ENCODE data around the gene B3GNT9.

The B3GNT9 gene

GRCh38 chr16:67184995-67185650 is 34.3 kb upstream of the B3GNT9 start:
- DNase-seq = peak; percentile 88 to 89

GRCh38 chr16:67184453-67184994 is 33.7 kb upstream of the B3GNT9 start:
- no peak for DNase-seq

GRCh38 chr16:67183627-67184452 is 33.0 kb upstream of the B3GNT9 start, which contains the start of gene MATCAP1:
MATCAP1 (minus strand) TSS chr16:67183963; CDS start chr16:67180610, 3,353 bp downstream.
- peak; percentile 84 to 88 for DNase-seq

GRCh38 chr16:67183284-67183626 is 32.5 kb upstream of the B3GNT9 start:
- no peak for DNase-seq

- DNase-seq = no peak
Measured at GRCh38 chr16:67182288-67182687, 31.5 kb upstream of the B3GNT9 start.

GRCh38 chr16:67181346-67181745 is 30.5 kb upstream of the B3GNT9 start:
- no peak for DNase-seq

GRCh38 chr16:67180166-67180565 is 29.4 kb upstream of the B3GNT9 start:
- DNase-seq = no peak

- no peak for DNase-seq
Measured at GRCh38 chr16:67179421-67180080, 28.8 kb upstream of the B3GNT9 start.

- no peak for DNase-seq
Measured at GRCh38 chr16:67177743-67178699, 27.2 kb upstream of the B3GNT9 start.

GRCh38 chr16:67176662-67177061 is 25.9 kb upstream of the B3GNT9 start:
- no peak for DNase-seq

- DNase-seq = no peak
Measured at GRCh38 chr16:67174706-67175231, 24.0 kb upstream of the B3GNT9 start.

GRCh38 chr16:67173808-67174705 is 23.3 kb upstream of the B3GNT9 start:
- peak; percentile 40 to 51 for DNase-seq

GRCh38 chr16:67173323-67173722 is 22.5 kb upstream of the B3GNT9 start:
- DNase-seq = no peak

- DNase-seq = no peak
Measured at GRCh38 chr16:67170949-67171649, 20.3 kb upstream of the B3GNT9 start.

- peak in 1 of 2 donors; percentile 48 for DNase-seq
Measured at GRCh38 chr16:67170168-67170948, 19.6 kb upstream of the B3GNT9 start, which contains the start of gene NOL3. NOL3 (plus strand) TSS chr16:67170538.

GRCh38 chr16:67169642-67170167 is 18.9 kb upstream of the B3GNT9 start:
- DNase-seq = no peak

GRCh38 chr16:67169011-67169451 is 18.2 kb upstream of the B3GNT9 start:
- DNase-seq = no peak

GRCh38 chr16:67167588-67167987 is 16.8 kb upstream of the B3GNT9 start:
- no peak for DNase-seq

GRCh38 chr16:67166598-67167168 is 15.9 kb upstream of the B3GNT9 start:
- DNase-seq = no peak

All from stimulated activated CD4-positive, alpha-beta T cell treated with anti-CD3 and anti-CD28 coated beads, Interleukin-2, amount 100 ng/mL, for 48 hours (primary cell).